ENCODE measurements around the gene KDSR.

GRCh38 chr18:63292831-63293683, 73.9 kb downstream of the KDSR start:
- TF ChIP-seq POLR2A (IDR thresholded peaks at IDR 0.05) (no peak), CTCF (IDR thresholded peaks at IDR 0.05) (no peak)
